DMS 273 treated with DMSO at 0.1 percent for 48 hours (cell line): ENCODE data around the gene CTCF.
A peak's percentile ranks its signal among the peaks of the same experiment; 100 is the strongest.

ENCODE experiments used
- DNase-seq: peaks from one replicate; lab custom pipeline; 2025; lab: John Stamatoyannopoulos, UW

The CTCF gene

GRCh38 chr16:67666032-67666551 is 103.8 kb downstream of the CTCF start:
- DNase-seq: no peak

- DNase-seq: peak; percentile 44
Observed at GRCh38 chr16:67666559-67667452, 104.5 kb downstream of the CTCF start, which contains the start of the genes C16orf86 and ENKD1. Gene C16orf86, plus strand, starts transcription at chr16:67666814. Its CDS starts 157 bp downstream, at chr16:67666971. Gene ENKD1, minus strand, starts transcription at chr16:67666750. Its CDS starts 308 bp downstream, at chr16:67666442.

GRCh38 chr16:67667453-67667816 is 105.1 kb downstream of the CTCF start:
- DNase-seq: no peak

GRCh38 chr16:67667817-67668494 is 105.6 kb downstream of the CTCF start:
- peak; percentile 97 for DNase-seq

GRCh38 chr16:67668495-67669157 is 106.3 kb downstream of the CTCF start:
- DNase-seq: no peak

- DNase-seq: no peak
Observed at GRCh38 chr16:67669499-67670101, 107.3 kb downstream of the CTCF start.

GRCh38 chr16:67672306-67672705 is 110.0 kb downstream of the CTCF start:
- no peak for DNase-seq

GRCh38 chr16:67672739-67673662 is 110.7 kb downstream of the CTCF start:
- peak; percentile 35 for DNase-seq

GRCh38 chr16:67673712-67674580 is 111.6 kb downstream of the CTCF start:
- DNase-seq: no peak

GRCh38 chr16:67674851-67675578 is 112.7 kb downstream of the CTCF start:
- no peak for DNase-seq

- DNase-seq: no peak
Observed at GRCh38 chr16:67675579-67675935, 113.2 kb downstream of the CTCF start.

- no peak for DNase-seq
Observed at GRCh38 chr16:67675999-67676398, 113.7 kb downstream of the CTCF start.

- no peak for DNase-seq
Observed at GRCh38 chr16:67676516-67676915, 114.2 kb downstream of the CTCF start.

- no peak for DNase-seq
Observed at GRCh38 chr16:67676939-67677338, 114.6 kb downstream of the CTCF start.

- DNase-seq: no peak
Observed at GRCh38 chr16:67677712-67678111, 115.4 kb downstream of the CTCF start.

GRCh38 chr16:67678354-67679023 is 116.2 kb downstream of the CTCF start:
- DNase-seq: no peak

GRCh38 chr16:67679935-67680897 is 117.9 kb downstream of the CTCF start:
- DNase-seq: no peak
